Neural progenitor cell (in vitro differentiated cells): ENCODE measurements around the gene SPRY4.

Experiments
- CTCF ChIP-seq: fragments of 200-600 bp; sonication (generic); IDR thresholded peaks from 2 replicates; pipeline ENCODE4 v1.5.1; 2017; ENCODE audit warnings: antibody characterized with exemption, mild to moderate bottlenecking
- EZH2 ChIP-seq: fragments of 200-600 bp; sonication (generic); IDR thresholded peaks from 2 replicates; pipeline ENCODE4 v1.6.1; 2017; ENCODE audit warnings: antibody characterized with exemption, mild to moderate bottlenecking, moderate library complexity
- EZH2phosphoT487 ChIP-seq: fragments of 200-600 bp; sonication (generic); IDR thresholded peaks from 2 replicates; pipeline ENCODE4 v1.6.1; 2017; ENCODE audit warnings: antibody characterized with exemption

- no peak for TF ChIP-seq CTCF
- TF ChIP-seq EZH2 = no peak
- TF ChIP-seq EZH2phosphoT487 = no peak
These were observed 35.3 kb upstream of the SPRY4 start for GRCh38 chr5:142360051-142360498.
